Hematopoietic multipotent progenitor cell treated with erythropoietin and hydrocortisone succinate and interleukin-3 and kit ligand, for 4 days (in vitro differentiated cells): ENCODE results near the gene TAF7.
A peak's percentile ranks its signal among the peaks of the same experiment; 100 is the strongest.
"Not testable (repeated sequence)": the region's sequence is repeated elsewhere in the genome, so short reads cannot be mapped to it uniquely, and the experiment has no call there.

Source experiments
- DNase-seq: peaks from one replicate; pipeline ENCODE4 v3.0.0-alpha.2; 2015

Gene TAF7, protein sequence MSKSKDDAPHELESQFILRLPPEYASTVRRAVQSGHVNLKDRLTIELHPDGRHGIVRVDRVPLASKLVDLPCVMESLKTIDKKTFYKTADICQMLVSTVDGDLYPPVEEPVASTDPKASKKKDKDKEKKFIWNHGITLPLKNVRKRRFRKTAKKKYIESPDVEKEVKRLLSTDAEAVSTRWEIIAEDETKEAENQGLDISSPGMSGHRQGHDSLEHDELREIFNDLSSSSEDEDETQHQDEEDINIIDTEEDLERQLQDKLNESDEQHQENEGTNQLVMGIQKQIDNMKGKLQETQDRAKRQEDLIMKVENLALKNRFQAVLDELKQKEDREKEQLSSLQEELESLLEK

DNA sequence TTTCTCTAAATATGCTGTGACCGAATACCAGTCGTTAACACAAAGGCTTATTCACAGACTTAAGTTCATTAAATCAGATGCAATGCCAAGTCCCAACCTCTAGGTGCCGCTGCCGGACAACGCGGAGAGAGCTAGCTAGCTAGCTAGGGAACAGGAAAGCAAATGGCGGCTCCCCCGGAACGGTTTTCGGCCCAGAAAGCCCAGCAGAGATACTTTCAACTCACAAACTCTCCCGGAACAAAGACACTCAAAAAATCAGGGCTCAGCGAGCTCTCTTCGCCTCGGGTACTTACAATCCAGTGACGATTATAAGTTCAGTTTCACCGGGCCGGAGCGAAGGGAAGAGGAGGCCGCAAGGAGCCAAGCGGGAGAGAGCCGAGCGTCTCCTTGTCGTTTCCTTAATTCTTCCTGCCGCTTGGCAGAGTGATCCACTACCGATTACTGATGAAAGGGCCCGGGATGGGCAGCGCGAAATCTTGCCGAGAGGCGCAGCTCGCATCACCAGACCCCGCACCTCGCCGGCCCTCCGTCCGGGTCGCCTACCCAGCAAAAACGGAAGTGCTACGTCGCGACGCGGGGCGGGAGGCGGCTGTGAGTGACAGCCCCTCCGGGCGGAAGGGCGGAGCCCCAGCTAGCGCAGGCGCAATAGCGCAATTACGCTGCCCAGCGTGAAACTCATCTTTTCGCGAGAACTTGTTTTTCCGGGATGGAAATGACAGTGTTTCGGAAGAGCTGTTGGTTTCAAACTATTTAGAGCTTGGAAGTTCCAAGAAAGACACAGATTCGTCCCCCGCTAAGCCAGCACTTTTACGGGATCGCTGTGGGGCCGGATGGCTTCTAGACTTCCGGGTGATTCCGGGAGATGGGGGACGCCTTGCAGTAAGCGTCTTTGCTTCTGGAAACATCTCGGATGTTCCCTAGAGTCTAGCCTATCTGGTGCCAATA, at the start of gene TAF7:
Gene TAF7, minus strand, starts transcription at position 560 of the 945 bp plus-strand sequence. CDS start 740 bp downstream, outside the sequence.
- peak; percentile 97 for DNase-seq

DNA sequence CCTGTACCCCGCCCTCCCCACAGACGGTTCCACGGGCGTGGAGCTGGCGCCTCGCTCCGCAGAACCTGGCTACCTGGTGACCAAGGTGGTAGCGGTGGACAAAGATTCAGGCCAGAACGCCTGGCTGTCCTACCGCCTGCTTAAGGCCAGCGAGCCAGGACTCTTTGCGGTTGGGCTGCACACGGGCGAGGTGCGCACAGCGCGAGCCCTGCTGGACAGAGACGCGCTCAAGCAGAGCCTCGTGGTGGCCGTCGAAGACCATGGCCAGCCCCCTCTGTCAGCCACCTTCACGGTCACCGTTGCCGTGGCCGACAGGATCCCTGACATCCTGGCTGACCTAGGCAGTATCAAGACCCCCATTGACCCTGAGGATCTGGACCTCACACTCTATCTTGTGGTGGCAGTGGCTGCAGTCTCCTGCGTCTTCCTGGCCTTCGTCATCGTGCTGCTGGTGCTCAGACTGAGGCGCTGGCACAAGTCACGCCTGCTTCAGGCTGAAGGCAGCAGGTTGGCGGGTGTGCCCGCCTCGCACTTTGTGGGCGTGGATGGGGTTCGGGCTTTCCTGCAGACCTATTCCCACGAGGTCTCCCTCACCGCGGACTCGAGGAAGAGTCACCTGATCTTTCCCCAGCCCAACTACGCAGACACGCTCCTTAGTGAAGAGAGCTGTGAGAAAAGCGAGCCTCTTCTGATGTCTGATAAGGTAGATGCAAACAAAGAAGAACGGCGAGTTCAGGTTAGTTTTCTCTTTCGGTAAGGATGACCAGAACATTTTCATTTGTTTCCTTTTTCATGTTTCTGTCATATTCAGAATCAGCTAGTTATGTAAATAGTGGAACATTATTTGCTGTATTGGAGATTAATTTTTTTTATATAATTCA, 45.7 kb upstream of the TAF7 start:
- DNase-seq: no peak

DNA sequence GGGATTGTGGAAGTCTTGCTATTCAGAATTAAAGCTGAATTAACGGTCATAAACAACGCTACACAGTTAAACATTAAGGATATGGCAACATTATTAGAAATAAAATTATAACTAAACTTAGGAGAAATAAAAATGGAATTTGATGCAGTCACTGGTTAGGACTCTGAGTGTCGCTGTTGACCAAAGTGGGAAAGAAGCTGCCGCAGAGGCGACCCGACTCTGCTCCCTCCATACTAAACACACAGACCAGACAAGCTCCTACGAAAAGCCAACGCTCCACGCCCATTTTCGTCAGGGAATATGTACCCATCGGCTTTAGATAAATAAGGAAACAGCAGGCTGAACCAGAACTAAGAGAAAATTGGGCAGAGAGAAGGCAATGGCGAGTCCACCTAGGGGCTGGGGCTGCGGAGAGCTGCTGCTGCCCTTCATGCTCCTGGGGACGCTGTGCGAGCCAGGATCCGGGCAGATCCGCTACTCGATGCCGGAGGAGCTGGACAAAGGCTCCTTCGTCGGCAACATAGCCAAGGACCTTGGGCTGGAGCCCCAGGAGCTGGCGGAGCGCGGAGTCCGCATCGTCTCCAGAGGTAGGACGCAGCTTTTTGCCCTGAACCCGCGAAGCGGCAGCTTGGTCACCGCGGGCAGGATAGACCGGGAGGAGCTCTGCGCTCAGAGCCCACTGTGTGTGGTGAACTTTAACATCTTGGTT, 43.5 kb upstream of the TAF7 start, which contains the start of gene PCDHGA5:
Gene PCDHGA5, plus strand, starts transcription at position 211 of the 709 bp plus-strand sequence. Its CDS starts 169 bp downstream, at position 380.
- no peak for DNase-seq

DNA sequence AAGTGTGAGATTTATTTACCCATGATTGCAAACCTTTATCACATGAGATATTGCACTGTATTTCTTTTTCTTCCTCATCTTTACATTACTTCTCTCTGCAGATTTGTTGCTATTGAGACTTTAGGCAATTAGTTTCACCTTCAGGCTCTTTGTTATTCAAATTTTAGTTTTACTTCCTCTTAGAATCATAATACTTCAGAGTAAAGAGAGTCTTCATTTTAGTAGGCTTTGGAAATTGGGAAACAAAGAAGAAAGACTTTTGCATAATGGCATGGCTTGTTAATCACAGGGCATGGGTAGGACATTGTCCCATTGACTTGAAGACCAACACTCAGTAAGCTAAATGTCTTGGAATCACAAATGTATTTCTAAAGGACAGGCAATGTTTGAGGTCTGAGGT, 42.1 kb upstream of the TAF7 start:
- no peak for DNase-seq

DNA sequence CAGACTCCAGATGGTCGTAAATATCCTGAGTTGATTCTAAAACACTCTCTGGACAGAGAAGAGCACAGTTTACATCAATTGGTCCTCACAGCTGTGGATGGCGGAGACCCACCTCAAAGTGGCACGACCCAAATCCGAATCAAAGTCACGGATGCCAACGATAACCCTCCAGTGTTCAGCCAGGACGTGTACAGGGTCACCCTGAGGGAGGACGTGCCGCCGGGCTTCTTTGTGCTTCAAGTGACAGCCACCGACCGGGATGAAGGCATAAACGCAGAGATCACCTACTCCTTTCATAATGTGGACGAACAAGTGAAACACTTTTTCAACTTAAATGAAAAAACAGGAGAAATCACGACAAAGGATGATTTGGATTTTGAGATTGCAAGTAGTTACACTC, 40.1 kb upstream of the TAF7 start:
- no peak for DNase-seq

DNA sequence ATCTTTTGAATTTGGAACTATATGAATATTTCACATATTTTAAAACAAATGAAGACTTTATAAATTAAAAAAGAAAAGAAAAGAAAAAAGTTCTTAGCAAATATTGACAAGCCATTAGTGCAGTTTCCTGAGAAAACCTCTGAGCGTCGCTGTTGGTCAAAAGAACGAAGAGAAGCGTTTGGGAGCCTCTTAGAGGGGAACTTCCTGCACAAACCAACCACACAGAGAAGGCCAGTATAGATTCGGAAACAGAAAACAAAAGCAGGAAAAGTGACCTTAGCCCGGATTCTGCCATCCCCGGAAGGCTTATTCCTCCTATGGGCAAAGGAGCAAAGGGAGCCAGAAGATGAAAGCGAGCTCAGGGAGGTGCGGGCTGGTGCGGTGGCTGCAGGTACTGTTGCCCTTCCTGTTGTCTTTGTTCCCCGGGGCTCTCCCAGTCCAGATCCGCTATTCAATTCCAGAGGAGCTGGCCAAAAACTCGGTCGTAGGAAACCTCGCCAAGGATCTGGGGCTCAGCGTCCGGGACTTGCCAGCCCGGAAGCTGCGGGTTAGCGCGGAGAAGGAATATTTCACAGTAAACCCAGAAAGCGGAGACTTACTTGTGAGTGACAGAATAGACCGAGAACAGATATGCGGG, 39.3 kb upstream of the TAF7 start, which contains the start of gene PCDHGB2:
Gene PCDHGB2, plus strand, starts transcription at position 205 of the 637 bp plus-strand sequence. Its CDS starts 142 bp downstream, at position 347.
- DNase-seq: peak; percentile 51

DNA sequence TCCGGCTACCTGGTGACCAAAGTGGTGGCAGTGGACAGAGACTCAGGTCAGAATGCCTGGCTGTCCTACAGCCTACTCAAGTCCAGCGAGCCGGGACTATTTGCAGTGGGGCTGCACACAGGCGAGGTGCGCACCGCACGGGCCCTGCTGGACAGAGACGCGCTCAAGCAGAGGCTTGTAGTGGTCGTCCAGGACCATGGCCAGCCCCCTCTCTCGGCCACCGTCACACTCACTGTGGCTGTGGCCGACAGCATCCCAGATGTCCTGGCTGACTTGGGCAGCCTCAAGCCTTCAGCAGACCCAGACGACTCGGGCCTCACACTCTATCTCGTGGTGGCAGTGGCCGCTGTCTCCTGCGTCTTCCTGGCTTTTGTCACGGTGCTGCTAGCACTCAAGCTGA, 36.4 kb upstream of the TAF7 start:
- DNase-seq: no peak

DNA sequence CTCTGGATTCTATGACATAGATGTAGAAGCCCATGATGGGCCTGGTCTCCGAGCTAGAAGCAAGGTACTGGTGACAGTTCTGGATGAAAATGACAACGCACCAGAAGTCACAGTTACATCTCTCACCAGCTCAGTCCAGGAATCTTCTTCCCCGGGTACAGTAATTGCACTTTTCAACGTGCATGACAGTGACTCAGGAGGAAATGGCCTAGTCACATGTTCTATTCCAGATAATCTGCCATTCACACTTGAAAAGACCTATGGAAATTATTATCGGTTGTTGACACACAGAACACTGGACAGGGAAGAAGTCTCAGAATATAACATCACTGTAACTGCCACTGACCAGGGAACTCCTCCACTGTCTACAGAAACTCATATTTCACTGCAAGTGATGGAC, 35.5 kb upstream of the TAF7 start:
- DNase-seq: no peak

DNA sequence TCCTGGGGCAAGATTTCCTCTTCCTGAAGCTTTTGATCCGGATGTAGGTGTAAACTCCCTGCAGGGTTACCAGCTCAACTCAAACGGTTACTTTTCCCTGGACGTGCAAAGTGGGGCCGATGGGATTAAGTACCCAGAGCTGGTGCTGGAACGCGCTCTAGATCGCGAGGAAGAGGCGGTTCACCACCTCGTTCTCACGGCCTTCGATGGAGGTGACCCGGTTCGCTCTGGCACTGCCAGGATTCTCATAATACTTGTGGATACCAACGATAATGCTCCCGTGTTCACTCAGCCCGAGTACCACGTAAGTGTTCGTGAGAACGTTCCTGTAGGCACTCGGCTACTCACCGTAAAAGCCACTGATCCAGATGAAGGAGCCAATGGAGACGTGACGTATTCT, 35.1 kb upstream of the TAF7 start:
- no peak for DNase-seq

DNA sequence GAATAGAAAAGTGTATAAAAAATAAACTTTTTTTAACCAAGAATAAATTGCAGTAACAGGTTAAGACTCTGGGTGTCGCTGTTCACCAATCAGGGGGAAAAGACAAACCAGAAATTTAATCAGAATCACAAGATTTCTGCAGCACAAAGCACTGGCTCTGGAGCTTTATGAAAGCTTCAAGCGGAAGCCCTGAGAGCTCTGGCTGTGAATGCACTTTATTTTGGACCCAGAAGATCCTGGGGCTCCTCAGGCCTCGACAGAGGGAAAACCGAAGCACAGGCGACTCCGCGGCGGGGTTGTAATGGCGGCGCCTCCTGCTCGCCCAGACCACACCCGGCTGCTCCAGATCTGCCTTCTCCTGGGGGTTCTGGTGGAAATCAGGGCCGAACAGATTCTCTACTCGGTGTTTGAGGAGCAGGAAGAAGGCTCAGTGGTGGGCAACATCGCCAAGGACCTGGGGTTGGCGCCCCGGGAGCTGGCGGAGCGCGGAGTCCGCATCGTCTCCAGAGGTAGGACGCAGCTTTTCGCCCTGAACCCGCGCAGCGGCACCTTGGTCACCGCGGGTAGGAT, 34.4 kb upstream of the TAF7 start, which contains the start of gene PCDHGA4:
Gene PCDHGA4, plus strand, starts transcription at position 122 of the 570 bp plus-strand sequence. Its CDS starts 87 bp downstream, at position 209.
- DNase-seq: no peak

DNA sequence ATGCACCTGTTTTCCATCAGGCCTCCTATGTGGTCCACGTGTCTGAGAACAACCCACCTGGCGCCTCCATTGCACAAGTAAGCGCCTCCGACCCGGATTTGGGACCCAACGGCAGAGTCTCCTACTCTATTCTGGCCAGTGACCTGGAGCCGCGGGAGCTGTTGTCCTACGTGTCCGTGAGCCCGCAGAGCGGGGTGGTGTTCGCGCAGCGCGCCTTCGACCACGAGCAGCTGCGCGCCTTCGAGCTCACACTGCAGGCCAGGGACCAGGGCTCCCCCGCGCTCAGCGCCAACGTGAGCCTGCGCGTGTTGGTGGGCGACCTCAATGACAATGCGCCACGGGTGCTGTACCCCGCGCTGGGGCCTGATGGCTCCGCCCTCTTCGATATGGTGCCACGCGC, 31.0 kb upstream of the TAF7 start:
- DNase-seq: no peak

DNA sequence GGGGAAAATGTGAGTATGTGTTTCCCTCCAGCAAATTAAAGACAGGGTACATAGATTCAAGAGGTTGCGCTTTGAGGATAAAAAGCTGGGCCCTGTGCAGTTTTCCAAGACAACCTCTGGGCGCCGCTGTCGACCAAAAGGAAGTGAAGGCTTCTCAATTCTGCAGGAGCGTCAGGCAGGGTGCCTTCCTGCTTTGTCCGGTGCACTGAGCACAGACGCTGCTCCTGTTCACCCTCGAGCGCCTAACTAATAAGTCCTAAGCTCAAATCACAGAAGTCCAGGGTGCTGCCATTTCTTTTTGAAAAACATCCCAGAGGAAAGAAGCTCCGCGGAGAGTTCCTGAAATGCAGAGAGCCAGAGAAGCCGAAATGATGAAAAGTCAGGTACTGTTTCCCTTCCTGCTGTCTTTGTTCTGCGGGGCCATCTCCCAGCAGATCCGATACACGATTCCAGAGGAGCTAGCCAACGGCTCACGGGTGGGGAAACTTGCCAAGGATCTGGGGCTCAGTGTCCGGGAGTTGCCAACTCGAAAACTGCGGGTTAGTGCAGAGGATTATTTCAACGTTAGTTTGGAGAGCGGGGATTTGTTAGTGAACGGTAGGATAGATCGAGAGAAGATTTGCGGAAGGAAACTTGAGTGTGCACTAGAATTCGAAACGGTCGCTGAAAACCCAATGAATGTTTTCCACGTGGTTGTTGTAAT, 29.5 kb upstream of the TAF7 start, which contains the start of gene PCDHGB1:
Gene PCDHGB1, plus strand, starts transcription at position 183 of the 703 bp plus-strand sequence. Its CDS starts 162 bp downstream, at position 345.
- peak; percentile 46 for DNase-seq

DNA sequence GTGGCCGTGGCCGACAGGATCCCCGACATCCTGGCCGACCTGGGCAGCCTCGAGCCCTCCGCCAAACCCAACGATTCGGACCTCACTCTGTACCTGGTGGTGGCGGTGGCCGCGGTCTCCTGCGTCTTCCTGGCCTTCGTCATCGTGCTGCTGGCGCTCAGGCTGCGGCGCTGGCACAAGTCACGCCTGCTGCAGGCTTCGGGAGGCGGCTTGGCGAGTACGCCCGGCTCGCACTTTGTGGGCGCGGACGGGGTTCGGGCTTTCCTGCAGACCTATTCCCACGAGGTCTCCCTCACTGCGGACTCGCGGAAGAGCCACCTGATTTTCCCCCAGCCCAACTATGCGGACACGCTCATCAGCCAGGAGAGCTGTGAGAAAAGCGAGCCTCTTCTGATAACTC, 25.4 kb upstream of the TAF7 start:
- DNase-seq: not testable (repeated sequence)

DNA sequence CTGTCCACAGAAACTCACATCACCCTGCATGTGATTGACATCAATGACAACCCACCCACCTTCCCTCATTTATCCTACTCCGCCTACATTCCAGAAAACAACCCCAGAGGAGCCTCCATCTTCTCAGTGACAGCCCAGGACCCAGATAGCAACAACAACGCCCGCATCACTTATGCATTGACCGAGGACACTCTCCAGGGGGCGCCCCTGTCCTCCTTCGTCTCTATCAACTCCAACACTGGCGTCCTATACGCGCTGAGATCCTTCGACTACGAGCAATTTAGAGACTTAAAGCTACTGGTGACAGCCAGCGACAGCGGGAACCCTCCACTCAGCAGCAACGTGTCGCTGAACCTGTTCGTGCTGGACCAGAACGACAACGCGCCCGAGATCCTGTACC, 24.7 kb upstream of the TAF7 start:
- DNase-seq: no peak

DNA sequence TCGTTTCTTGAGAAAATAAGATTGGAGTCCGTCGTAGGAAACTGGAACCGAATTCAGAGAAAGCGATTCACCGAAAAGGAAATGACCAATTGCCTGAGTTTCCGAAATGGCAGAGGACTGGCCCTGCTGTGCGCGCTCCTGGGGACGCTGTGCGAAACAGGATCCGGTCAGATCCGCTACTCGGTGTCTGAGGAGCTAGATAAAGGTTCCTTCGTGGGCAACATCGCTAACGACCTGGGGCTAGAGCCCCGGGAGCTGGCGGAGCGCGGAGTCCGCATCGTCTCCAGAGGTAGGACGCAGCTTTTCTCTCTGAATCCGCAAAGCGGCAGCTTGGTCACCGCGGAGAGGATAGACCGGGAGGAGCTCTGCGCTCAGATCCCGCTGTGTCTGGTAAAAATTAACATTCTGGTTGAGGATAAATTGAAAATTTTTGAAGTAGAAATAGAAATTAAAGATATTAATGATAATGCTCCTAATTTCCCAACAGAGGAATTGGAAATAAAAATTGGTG, 23.4 kb upstream of the TAF7 start:
- DNase-seq: no peak

DNA sequence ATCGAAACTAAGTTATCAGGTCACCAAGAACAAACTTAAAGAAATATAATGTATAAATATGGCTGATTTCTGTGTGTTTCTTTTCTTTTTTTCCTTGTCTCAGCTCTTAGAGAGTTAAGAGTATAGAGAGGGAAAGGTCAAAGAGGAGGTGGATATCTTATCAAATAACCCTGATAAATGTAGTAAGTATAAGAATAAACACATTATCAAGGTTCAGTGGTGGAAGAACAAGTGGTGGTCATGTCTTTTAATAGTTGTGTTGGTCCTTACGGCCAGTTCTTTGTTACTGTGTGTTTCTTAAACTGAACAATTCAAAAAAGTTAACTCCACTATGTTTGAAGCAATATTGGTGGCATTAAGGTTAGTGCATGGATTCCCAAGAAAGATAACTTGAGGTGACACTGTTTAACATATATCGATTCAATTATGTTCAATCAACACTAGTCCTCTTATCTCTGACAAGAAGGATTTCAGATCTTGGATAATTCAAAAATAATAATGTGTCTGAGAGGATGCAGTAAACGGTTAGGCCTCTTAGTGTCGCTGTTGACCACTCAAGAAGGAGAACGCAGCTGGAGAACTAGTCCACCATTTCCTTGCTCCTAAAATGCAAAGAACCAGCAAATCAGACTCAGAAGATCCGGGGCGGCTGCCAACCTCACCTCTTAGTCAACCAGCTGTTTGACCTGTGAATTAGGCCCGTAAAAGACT, 22.8 kb upstream of the TAF7 start, which contains the start of gene PCDHGA3:
Gene PCDHGA3, plus strand, starts transcription at position 588 of the 711 bp plus-strand sequence. CDS start 205 bp downstream, outside the sequence.
- peak; percentile 48 for DNase-seq

DNA sequence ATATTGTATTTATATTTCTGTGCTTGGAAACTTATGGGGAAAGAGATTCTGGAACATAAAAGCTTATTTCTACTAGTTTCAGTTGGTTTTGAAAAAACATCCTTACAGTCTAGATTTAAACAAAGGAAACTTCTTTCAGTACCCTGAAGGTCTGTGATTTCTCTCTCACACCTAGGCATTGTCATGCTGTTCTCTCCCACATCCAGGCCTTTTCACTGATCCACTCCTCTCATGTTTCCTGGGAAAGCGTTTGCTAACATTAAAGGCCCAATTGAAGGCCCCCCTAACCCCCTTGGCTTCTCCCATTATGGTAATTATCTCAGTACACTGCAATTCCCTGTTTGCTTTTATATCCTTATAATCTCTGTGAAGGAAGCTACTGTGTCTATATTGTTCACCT, 22.2 kb upstream of the TAF7 start:
- DNase-seq: no peak

DNA sequence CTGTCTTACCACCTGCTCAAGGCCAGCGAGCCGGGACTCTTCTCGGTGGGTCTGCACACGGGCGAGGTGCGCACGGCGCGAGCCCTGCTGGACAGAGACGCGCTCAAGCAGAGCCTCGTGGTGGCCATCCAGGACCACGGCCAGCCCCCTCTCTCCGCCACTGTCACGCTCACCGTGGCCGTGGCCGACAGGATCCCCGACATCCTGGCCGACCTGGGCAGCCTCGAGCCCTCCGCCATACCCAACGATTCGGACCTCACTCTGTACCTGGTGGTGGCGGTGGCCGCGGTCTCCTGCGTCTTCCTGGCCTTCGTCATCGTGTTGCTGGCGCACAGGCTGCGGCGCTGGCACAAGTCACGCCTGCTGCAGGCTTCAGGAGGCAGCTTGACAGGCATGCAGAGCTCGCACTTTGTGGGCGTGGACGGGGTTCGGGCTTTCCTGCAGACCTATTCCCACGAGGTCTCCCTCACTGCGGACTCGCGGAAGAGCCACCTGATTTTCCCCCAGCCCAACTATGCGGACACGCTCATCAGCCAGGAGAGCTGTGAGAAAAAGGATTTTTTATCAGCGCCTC, 20.3 kb upstream of the TAF7 start:
- DNase-seq: not testable (repeated sequence)
